ENCODE measurements around the gene MRPL1. TPM values are rescaled to one million over a fixed set of nuclear protein-coding genes. Genes with fewer than 3 reads are reported as not detected.

Gene MRPL1
- total RNA-seq, 1 donor from 2014 or later, result 28.2 TPM

DNA sequence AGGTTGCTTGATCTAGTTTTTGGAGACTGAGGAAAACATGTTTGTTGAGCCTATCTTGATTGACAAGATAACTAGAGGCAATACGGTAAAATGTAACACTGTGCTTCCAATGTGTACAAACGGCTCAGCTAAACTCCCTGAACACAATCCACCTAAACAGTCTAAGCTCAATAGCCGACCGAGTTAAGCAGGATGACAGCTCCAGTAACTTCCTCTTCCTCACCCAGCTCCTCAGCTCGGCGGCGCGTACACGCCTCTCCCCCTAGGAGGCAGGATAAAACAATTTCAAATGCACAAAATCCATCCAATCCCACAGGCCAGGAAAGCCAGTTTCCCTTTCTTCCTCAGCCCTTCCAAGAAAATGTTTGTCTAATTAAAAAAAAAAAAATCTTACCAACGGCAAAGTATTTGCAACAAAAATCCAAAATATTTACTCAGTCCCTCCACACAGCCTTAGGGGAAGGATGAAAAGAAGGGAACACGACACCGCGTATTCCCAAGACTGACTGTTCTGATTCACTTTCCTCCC, 44.5 kb upstream of the MRPL1 start:
- H3K9me3 Mint-ChIP-seq (ENCODE audit: unreplicated experiment), result no peaks in the 10 kb centered on the region
- H3K4me1 Mint-ChIP-seq (ENCODE audit: unreplicated experiment), result peaks cover 26% of the 10 kb centered on the region
- peaks cover 5% of the 10 kb centered on the region for H3K27me3 Mint-ChIP-seq (ENCODE audit: unreplicated experiment)
- H3K4me3 Mint-ChIP-seq (ENCODE audit: unreplicated experiment), result peak overlapping the region; percentile 91
- H3K27ac Mint-ChIP-seq (ENCODE audit: unreplicated experiment), result peak overlapping the region; percentile 82
- peaks cover 5% of the 10 kb centered on the region for H3K36me3 Mint-ChIP-seq (ENCODE audit: low read depth, unreplicated experiment)
- DNase-seq (ENCODE audit: low spot score), result peak; percentile 66
- no peak for TF ChIP-seq CTCF (IDR thresholded peaks at IDR 0.05; ENCODE audit: unreplicated experiment)

- Mint-ChIP-seq H3K4me1 (ENCODE audit: unreplicated experiment) (peaks cover 26% of the 10 kb centered on the region), H3K27ac (ENCODE audit: unreplicated experiment) (peak within 1 kb of the TSS; percentile 96), H3K9me3 (ENCODE audit: unreplicated experiment) (no peaks in the 10 kb centered on the region), H3K36me3 (ENCODE audit: low read depth, unreplicated experiment) (peaks cover 5% of the 10 kb centered on the region), H3K27me3 (ENCODE audit: unreplicated experiment) (peaks cover 5% of the 10 kb centered on the region), H3K4me3 (ENCODE audit: unreplicated experiment) (peak within 1 kb of the TSS; percentile 100)
- DNase-seq (ENCODE audit: low spot score), result peak; percentile 64
- TF ChIP-seq CTCF (IDR thresholded peaks at IDR 0.05; ENCODE audit: unreplicated experiment), result no peak
These were observed 43.8 kb upstream of the MRPL1 start, which contains the start of gene CNOT6L for GRCh38 chr4:77818602-77819403. Gene CNOT6L, minus strand, starts transcription at chr4:77819368. Its CDS starts 60 bp downstream, at chr4:77819308.

DNA sequence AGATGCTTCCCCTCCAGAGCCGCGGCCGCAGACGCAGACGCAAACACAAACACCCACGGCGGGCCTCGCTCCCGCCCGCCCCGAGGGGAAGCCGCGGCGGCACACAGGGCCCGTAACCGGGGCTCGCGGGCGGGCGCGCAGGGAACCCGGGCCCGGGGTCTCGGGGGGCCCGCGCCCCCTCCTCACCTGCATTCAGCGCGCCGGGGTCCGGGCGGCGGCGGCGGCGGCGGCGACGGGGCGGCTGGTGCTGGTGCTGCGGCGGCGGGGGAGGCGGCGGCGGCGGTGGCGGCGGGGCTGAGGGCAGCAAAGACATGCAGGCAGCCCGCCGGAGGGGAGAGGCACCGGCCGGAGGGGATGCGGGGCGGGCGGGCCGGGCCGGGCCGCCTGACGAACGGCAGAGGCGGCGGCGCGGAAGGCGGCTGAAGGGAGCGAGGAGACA, 43.2 kb upstream of the MRPL1 start:
- no peak for TF ChIP-seq CTCF (IDR thresholded peaks at IDR 0.05; ENCODE audit: unreplicated experiment)
- peak overlapping the region; percentile 100 for H3K4me3 Mint-ChIP-seq (ENCODE audit: unreplicated experiment)
- peaks cover 26% of the 10 kb centered on the region for H3K4me1 Mint-ChIP-seq (ENCODE audit: unreplicated experiment)
- no peaks in the 10 kb centered on the region for H3K9me3 Mint-ChIP-seq (ENCODE audit: unreplicated experiment)
- peak; percentile 51 for DNase-seq (ENCODE audit: low spot score)
- H3K27ac Mint-ChIP-seq (ENCODE audit: unreplicated experiment), result peak overlapping the region; percentile 96
- H3K36me3 Mint-ChIP-seq (ENCODE audit: low read depth, unreplicated experiment), result peaks cover 5% of the 10 kb centered on the region
- H3K27me3 Mint-ChIP-seq (ENCODE audit: unreplicated experiment), result peaks cover 5% of the 10 kb centered on the region

DNA sequence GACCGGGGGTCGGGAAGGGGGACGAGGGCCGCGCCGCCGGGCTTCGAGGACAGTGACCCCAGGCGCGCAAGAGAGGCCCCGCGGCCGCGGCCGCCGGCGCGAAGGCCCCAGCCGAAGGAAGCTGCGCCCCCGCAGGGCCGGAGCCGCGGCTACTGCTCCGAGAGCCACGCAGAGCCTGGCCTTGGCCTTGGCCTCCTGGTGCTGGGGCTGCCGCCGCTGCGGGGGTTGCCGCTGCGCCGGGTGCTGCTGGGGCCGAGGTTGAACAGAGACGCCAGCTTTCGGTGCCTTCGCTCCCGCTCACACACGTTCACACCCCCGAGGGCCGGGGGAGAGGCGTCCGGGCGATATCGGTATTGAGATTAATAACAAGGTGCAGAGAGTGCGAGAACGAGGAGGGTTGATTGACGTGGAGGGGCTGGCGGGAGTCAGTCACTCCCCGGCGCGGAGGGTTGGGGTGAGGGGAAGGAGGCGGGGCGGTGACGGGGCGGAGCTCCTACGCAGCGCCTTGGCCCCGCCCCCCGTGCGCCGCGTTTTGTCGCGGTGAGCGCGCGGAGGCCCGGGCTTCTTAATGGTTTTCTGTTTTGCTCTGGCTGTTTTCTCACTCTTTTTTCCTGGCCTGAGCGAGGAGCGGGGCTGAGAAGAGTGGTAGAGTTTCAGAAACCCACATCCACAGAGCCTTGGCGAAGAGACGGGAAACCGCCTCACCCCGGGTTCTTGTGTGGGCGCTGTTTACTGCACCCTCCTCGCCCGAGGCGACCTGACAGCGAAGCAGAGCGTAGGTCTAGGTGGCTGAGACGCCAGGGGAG, 42.6 kb upstream of the MRPL1 start:
- peaks cover 5% of the 10 kb centered on the region for H3K27me3 Mint-ChIP-seq (ENCODE audit: unreplicated experiment)
- peaks cover 5% of the 10 kb centered on the region for H3K36me3 Mint-ChIP-seq (ENCODE audit: low read depth, unreplicated experiment)
- H3K4me1 Mint-ChIP-seq (ENCODE audit: unreplicated experiment), result peaks cover 26% of the 10 kb centered on the region
- peak overlapping the region; percentile 94 for H3K4me3 Mint-ChIP-seq (ENCODE audit: unreplicated experiment)
- peak; percentile 90 for DNase-seq (ENCODE audit: low spot score)
- H3K27ac Mint-ChIP-seq (ENCODE audit: unreplicated experiment), result peak overlapping the region; percentile 75
- no peak for TF ChIP-seq CTCF (IDR thresholded peaks at IDR 0.05; ENCODE audit: unreplicated experiment)
- no peaks in the 10 kb centered on the region for H3K9me3 Mint-ChIP-seq (ENCODE audit: unreplicated experiment)
